Astrocyte of the cerebellum (primary cell): ENCODE data around the gene KCNIP4.

Experiments used
- DNase-seq: peaks from one replicate; pipeline ENCODE4 v3.0.0-alpha.2; 2011; ENCODE audit warnings: low read depth
- H3K4me3 ChIP-seq: 2 replicates; pipeline ENCODE4 v1.5.1; 2011; ENCODE audit warnings: mild to moderate bottlenecking, low read depth, low read length, moderate library complexity
- CTCF ChIP-seq: IDR thresholded peaks from 2 replicates; pipeline ENCODE4 v1.5.1; 2012; ENCODE audit warnings: low read length, low read depth, moderate library complexity, mild to moderate bottlenecking; ENCODE audit errors: missing control alignments
- in situ Hi-C: cut with HindIII; loops from 2 replicates; pipeline ENCODE4 v1.10.0; 2017; ENCODE audit warnings: low sequenced_read_pairs

KCNIP4 gene

GRCh38 chr4:21795091-21795490 is 153.5 kb downstream of the KCNIP4 start:
- DNase-seq: no peak
- no peak for TF ChIP-seq CTCF
- no peak overlapping the region for H3K4me3 ChIP-seq
- in situ Hi-C loops: no loop called here

GRCh38 chr4:21792736-21793135 is 155.8 kb downstream of the KCNIP4 start:
- no peak for TF ChIP-seq CTCF
- in situ Hi-C loops: no loop called here
- no peak for DNase-seq
- H3K4me3 ChIP-seq: no peak overlapping the region

DNA sequence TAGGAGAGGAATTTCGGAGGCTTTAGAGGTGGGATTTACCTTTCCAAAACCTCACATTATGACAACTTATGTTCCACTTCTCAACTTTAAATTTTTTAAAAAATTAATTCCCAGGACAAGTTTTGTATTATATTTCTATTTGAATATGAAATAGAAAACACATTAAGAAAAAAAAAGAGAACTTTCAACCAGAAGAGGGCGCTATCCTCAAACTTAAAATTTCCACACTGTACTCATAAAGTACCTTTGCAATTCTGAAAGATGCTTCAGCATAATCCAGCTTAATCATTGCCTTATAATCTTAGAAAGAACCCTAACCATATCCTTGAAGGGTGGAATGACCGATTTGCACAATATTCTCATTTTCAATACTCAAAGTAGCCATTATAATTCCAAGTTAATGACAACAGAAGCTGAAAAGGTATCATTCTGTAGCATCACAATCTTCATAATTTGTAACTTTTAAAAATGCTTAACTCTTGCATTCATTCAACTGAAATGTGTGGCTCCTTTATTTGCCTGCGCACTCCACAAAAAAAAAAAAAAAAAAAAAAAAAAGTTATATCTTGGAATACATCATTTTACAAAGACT is 158.0 kb downstream of the KCNIP4 start:
- in situ Hi-C loops: no loop called here
- no peak for TF ChIP-seq CTCF
- H3K4me3 ChIP-seq: no peak overlapping the region
- DNase-seq: peak; percentile 45

GRCh38 chr4:21780148-21780547 is 168.4 kb downstream of the KCNIP4 start:
- no peak for TF ChIP-seq CTCF
- H3K4me3 ChIP-seq: no peak overlapping the region
- in situ Hi-C loops: no loop called here
- DNase-seq: no peak

DNA sequence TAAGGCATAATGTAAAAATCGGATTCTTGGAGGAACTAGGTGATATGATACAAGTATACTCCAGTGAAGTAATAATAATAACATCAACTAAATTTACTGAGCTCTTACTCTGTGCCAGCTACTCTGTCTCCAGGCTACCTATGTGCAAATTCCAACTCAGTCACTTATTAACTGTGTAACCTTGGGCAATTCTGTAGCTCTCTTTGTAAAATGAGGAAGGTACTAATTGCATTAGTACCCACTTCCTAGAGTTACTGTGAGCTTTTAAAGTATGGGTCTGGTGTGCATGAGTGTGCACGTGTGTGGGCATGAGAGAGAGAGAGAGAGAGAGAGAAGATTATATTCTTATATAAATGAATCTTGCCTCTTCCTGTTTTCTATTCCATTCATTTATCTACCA is 169.9 kb downstream of the KCNIP4 start:
- no peak for DNase-seq
- TF ChIP-seq CTCF: no peak
- H3K4me3 ChIP-seq: no peak overlapping the region
- in situ Hi-C loops: no loop called here

GRCh38 chr4:21775703-21776102 is 172.9 kb downstream of the KCNIP4 start:
- no peak for DNase-seq
- no peak for TF ChIP-seq CTCF
- in situ Hi-C loops: no loop called here
- H3K4me3 ChIP-seq: no peak overlapping the region
